K562 (cell line): ENCODE data around the gene IL9. TPM values are rescaled to one million over a fixed set of nuclear protein-coding genes. Genes with fewer than 3 reads are reported as not detected.

Experiments
- ATAC-seq: fragments of 200-7000 bp; cut with Tn5 transposase; 3 replicates; pipeline ENCODE4 v1.9.1; 2020; ENCODE audit warnings: moderate library complexity
- BruUV-seq: library from RNA; stranded (reverse); fragments of 400-500 nt; replicated peaks from 2 replicates; lab custom pipeline; 2021; lab: Mats Ljungman, UMichigan
- CTCF ChIA-PET: fragments of 300-600 bp; formaldehyde crosslinking; extraction: SDS; loops from one replicate; lab custom pipeline; 2021; ENCODE audit warnings: low intra/inter-chr PET ratio; lab: Yijun Ruan, JAX
- POLR2A ChIA-PET: fragments of 300-600, 350-650 bp; sonication (Branson Sonifier 250); formaldehyde crosslinking; extraction: SDS; loops from one replicate; lab custom pipeline; 2021; ENCODE audit warnings: antibody characterized with exemption, inconsistent platforms; lab: Yijun Ruan, JAX
- DNase-seq, 4 experiments: peaks; one replicate each; pipeline versions ENCODE4 v3.0.0 to v3.0.0-alpha.2; 2011 to 2018; ENCODE audit warnings: low spot score in 3 of 4, mixed read lengths in 3 of 4; ENCODE audit errors: extremely low read depth in 1 of 4
- FAIRE-seq: peaks from 2 replicates; lab custom pipeline; 2011; peaks lifted over from hg19 to GRCh38; lab: Jason Lieb, UNC
- H2AFZ ChIP-seq: 2 replicates; pipeline ENCODE4 v1.6.0; 2011; ENCODE audit warnings: low read depth, low read length, control low read depth, inconsistent platforms
- H3K27ac ChIP-seq: fragments of 200-600 bp; 3 replicates; pipeline ENCODE4 v1.8.0; 2011; ENCODE audit warnings: low read depth, mild to moderate bottlenecking, control low read depth, inconsistent platforms, low read length, moderate library complexity, mixed read lengths; ENCODE audit errors: extremely low read depth
- H3K27me3 ChIP-seq, 2 experiments: fragments of 300-600 bp in 1 of 2; 2 replicates in 1 of 2; 3 replicates in 1 of 2; pipeline versions ENCODE4 v1.6.0 to v1.8.0; 2011; ENCODE audit warnings: inconsistent platforms in 2 of 2, low read length in 2 of 2, mild to moderate bottlenecking in 1 of 2, mixed read lengths in 1 of 2, moderate library complexity in 1 of 2; ENCODE audit not compliant: control insufficient read depth in 2 of 2, insufficient read depth in 2 of 2
- H3K36me3 ChIP-seq: fragments of 300-600 bp; 3 replicates; pipeline ENCODE4 v1.8.0; 2011; ENCODE audit warnings: mild to moderate bottlenecking, low read length, inconsistent platforms; ENCODE audit not compliant: control insufficient read depth, insufficient read depth
- H3K4me1 ChIP-seq, 2 experiments: fragments of 200-600 bp in 1 of 2; replicated peaks in 1 of 2; 2 replicates in 1 of 2; 3 replicates in 1 of 2; pipeline versions ENCODE4 v1.5.1 to v1.8.0; 2011; ENCODE audit warnings: inconsistent platforms in 2 of 2, low read length in 2 of 2, mild to moderate bottlenecking in 1 of 2, mixed read lengths in 1 of 2, moderate library complexity in 1 of 2; ENCODE audit not compliant: control insufficient read depth in 2 of 2, insufficient read depth in 2 of 2
- H3K4me2 ChIP-seq: 2 replicates; pipeline ENCODE4 v1.6.1; 2011; ENCODE audit warnings: low read length, control low read depth, inconsistent platforms, mixed read lengths; ENCODE audit not compliant: insufficient read depth
- H3K4me3 ChIP-seq: fragments of 200-600 bp; sonication (generic), shearing (Covaris generic); 2 replicates; pipeline ENCODE4 v1.5.1; 2016; ENCODE audit warnings: control low read depth, inconsistent platforms
- H3K79me2 ChIP-seq: fragments of 200-600 bp; 3 replicates; pipeline ENCODE4 v1.8.0; 2011; ENCODE audit warnings: low read length, inconsistent platforms; ENCODE audit not compliant: control insufficient read depth, insufficient read depth
- H3K9ac ChIP-seq, 2 experiments: 2 replicates each; pipeline versions ENCODE4 v1.6.0 to v1.6.1; 2011; ENCODE audit warnings: low read depth in 2 of 2, low read length in 2 of 2, control low read depth in 1 of 2, inconsistent platforms in 1 of 2, mild to moderate bottlenecking in 1 of 2, mixed read lengths in 1 of 2; ENCODE audit not compliant: insufficient read depth in 1 of 2
- H3K9me1 ChIP-seq: one replicate; pipeline ENCODE4 v1.6.0; 2011; ENCODE audit warnings: inconsistent platforms, mild to moderate bottlenecking, low read length, moderate library complexity; ENCODE audit not compliant: control insufficient read depth, insufficient read depth
- H3K9me3 ChIP-seq: replicated peaks from 2 replicates; pipeline ENCODE4 v1.5.1; 2011; ENCODE audit warnings: low read depth, low read length, inconsistent platforms; ENCODE audit not compliant: control insufficient read depth, insufficient read depth
- H4K20me1 ChIP-seq: replicated peaks from 2 replicates; pipeline ENCODE4 v1.6.1; 2011; ENCODE audit warnings: low read length, inconsistent platforms, mixed read lengths; ENCODE audit not compliant: control insufficient read depth, insufficient read depth
- ATF1 ChIP-seq, 2 experiments: fragments of 450-650 bp in 1 of 2; IDR thresholded peaks; 2 replicates each; pipeline ENCODE4 v1.6.1; 2016; ENCODE audit warnings: missing compliant biosample characterization in 1 of 2, missing genetic modification characterization in 1 of 2
- CBX2 ChIP-seq: fragments of 200-600 bp; sonication (generic); IDR thresholded peaks from one replicate; pipeline ENCODE4 v1.6.1; 2012; ENCODE audit warnings: mild to moderate bottlenecking, low read length, inconsistent platforms; ENCODE audit not compliant: insufficient read depth, poor library complexity, severe bottlenecking
- HMGN3 ChIP-seq: IDR thresholded peaks from 2 replicates; pipeline ENCODE4 v1.6.1; 2011; ENCODE audit warnings: borderline replicate concordance, low read depth, mild to moderate bottlenecking, mixed read lengths, low read length; ENCODE audit not compliant: insufficient read length; ENCODE audit errors: extremely low read depth
- IFI16 ChIP-seq: fragments of 250-450 bp; sonication (Bioruptor Pico); IDR thresholded peaks from 2 replicates; pipeline ENCODE4 v2.1.2; 2022; ENCODE audit warnings: mild to moderate bottlenecking, inconsistent platforms
- KLF6 ChIP-seq: fragments of 250-450 bp; sonication (Bioruptor Pico); IDR thresholded peaks from 2 replicates; pipeline ENCODE4 v1.4.0; 2020; ENCODE audit warnings: mild to moderate bottlenecking, moderate library complexity, borderline replicate concordance
- NFIC ChIP-seq: fragments of 450-650 bp; IDR thresholded peaks from 2 replicates; pipeline ENCODE4 v1.6.1; 2017; ENCODE audit warnings: mild to moderate bottlenecking, inconsistent platforms
- PRDM10 ChIP-seq: fragments of 450-650 bp; IDR thresholded peaks from 2 replicates; pipeline ENCODE4 v1.6.1; 2018; ENCODE audit not compliant: partially characterized antibody
- PTRF ChIP-seq: fragments of 450-650 bp; IDR thresholded peaks from 2 replicates; pipeline ENCODE4 v1.6.1; 2016; ENCODE audit warnings: mild to moderate bottlenecking, missing genetic modification characterization, missing compliant biosample characterization
- SMC3 ChIP-seq: conservative IDR thresholded peaks from 2 replicates; pipeline ENCODE4 v1.6.1; 2011; ENCODE audit warnings: low read depth, low read length, improper control_type of control experiment; ENCODE audit not compliant: insufficient read depth
- TRIM25 ChIP-seq: fragments of 450-650 bp; IDR thresholded peaks from 2 replicates; pipeline ENCODE4 v1.7.0; 2016; ENCODE audit warnings: borderline replicate concordance
- ZNF165 ChIP-seq: fragments of 250-450 bp; sonication (Bioruptor Pico); IDR thresholded peaks from 2 replicates; pipeline ENCODE4 v1.4.0; 2020; ENCODE audit warnings: borderline replicate concordance
- ZNF274 ChIP-seq: IDR thresholded peaks from 2 replicates; pipeline ENCODE4 v1.6.1; 2011; ENCODE audit warnings: low read depth, mild to moderate bottlenecking, low read length, moderate library complexity, borderline replicate concordance
- ZNF280A ChIP-seq: fragments of 450-650 bp; IDR thresholded peaks from 2 replicates; pipeline ENCODE4 v1.6.1; 2018; ENCODE audit warnings: mild to moderate bottlenecking, low read depth; ENCODE audit not compliant: partially characterized antibody
- WGBS: fragments of 100-300 bp; shearing (Covaris generic); methylation state at CpG from one replicate; pipeline ENCODE4 v1.1.6; 2016; ENCODE audit warnings: low coverage, mixed read lengths; ENCODE audit not compliant: insufficient coverage; ENCODE audit errors: missing lambda C conversion rate; 5-methylcytosine and 5-hydroxymethylcytosine counted together
- in situ Hi-C: fragments of 300-500 bp; cut with MboI; formaldehyde crosslinking; loops from 4 replicates; pipeline ENCODE4 v1.15.0; 2018; ENCODE audit warnings: inconsistent platforms, mixed read lengths
- intact Hi-C: fragments of 100-400 bp; cut with micrococcal nuclease; formaldehyde crosslinking; loops from 2 replicates; pipeline ENCODE4 v1.14.2; 2022
- polyA plus RNA-seq, 8 experiments: library from polyadenylated mRNA; depleted of rRNA in 4 of 8; stranded (reverse) in 5 of 8; unstranded in 3 of 8; fragments of >200 nt; fragmentation: Nextera tagmentation in 2 of 8; fragmentation: Illumina TruSeq in 1 of 8; extraction: Ambion mirVana in 2 of 8; extraction: Trizol in 1 of 8; gene quantifications; 2 replicates each; pipeline versions ENCODE4 v1.2.1 to v1.2.3, GENCODE V29; 2011 to 2014; ENCODE audit warnings: inconsistent platforms in 1 of 8, missing spikeins in 1 of 8
- total RNA-seq, 7 experiments: library from RNA; depleted of rRNA in 6 of 7; stranded (reverse); fragments of >200 nt in 6 of 7; fragmentation: Illumina TruSeq in 2 of 7; extraction: Trizol in 2 of 7; gene quantifications; 2 replicates each; pipeline versions ENCODE4 v1.2.1 to v1.2.3, GENCODE V29; 2011 to 2021; ENCODE audit warnings: low replicate concordance in 1 of 7

Gene IL9
- total and polyA plus RNA-seq, 9 of the 15 experiments (the other 6 are each of a cell fraction or from before 2014, with no cell fraction given), result not detected

- in situ Hi-C loops (no loop called here), intact Hi-C loops (no loop called here)
- no peaks in the 10 kb centered on the region for H3K79me2 ChIP-seq
- no peak overlapping the region for H2AFZ ChIP-seq
- no peaks in the 10 kb centered on the region for H3K9me3 ChIP-seq
- no peak for FAIRE-seq
- 0% methylated on average over 8 of the region's 9 CpGs for WGBS
- peaks cover 3% of the 10 kb centered on the region; the same call in 1 of the 2 replicates for H4K20me1 ChIP-seq
- ChIA-PET CTCF (no interaction called here), POLR2A (no interaction called here)
- TF ChIP-seq ZNF165 (CRISPR knock-in tag) (no peak), TRIM25 (no peak), KLF6 (CRISPR knock-in tag) (no peak), PRDM10 (no peak), PTRF (no peak), SMC3 (no peak), CBX2 (no peak), IFI16 (CRISPR knock-in tag) (no peak), HMGN3 (no peak), ZNF274 (no peak), ATF1 (CRISPR knock-in tag; IDR thresholded peaks at IDR 0.05) (no peak), ATF1 (tag; IDR thresholded peaks at IDR 0.05) (no peak), NFIC (no peak), ZNF280A (no peak)
- H3K9ac ChIP-seq, result no peak overlapping the region
- H3K4me3 ChIP-seq, result no peak overlapping the region
- H3K9me1 ChIP-seq, result no peaks in the 10 kb centered on the region
- H3K27ac ChIP-seq, result no peak overlapping the region
- DNase-seq, result no peak
- no peaks in the 10 kb centered on the region for H3K4me1 ChIP-seq
- no peak overlapping the region for H3K4me2 ChIP-seq
- H3K36me3 ChIP-seq, result no peaks in the 10 kb centered on the region
- peaks cover 17 to 39% of the 10 kb centered on the region in 2 experiments; a peak in 4 of 5 replicates for H3K27me3 ChIP-seq
- no peak for ATAC-seq
- BruUV-seq, result no TSS peak
Observed at GRCh38 chr5:135850231-135850630, 45.4 kb downstream of the IL9 start.
